ENCODE data around the gene GRB10. TPM values are rescaled to one million over a fixed set of nuclear protein-coding genes. Genes with fewer than 3 reads are reported as not detected.

The GRB10 gene
- total RNA-seq, 2 experiments from 2014 or later, result 5.9 to 8.4 TPM

- POLR2A ChIA-PET, result no interaction called here
- Mint-ChIP-seq H3K36me3 (ENCODE audit: low read depth) (peaks cover 3% of the 10 kb centered on the region), H3K4me3 (no peak overlapping the region)
Observed at GRCh38 chr7:50743893-50744292, 38.8 kb downstream of the GRB10 start.

GRCh38 chr7:50743016-50743415 lies 39.7 kb downstream of the GRB10 start:
- H3K4me1 ChIP-seq (ENCODE audit: insufficient read depth, low read length), result peaks cover 16% of the 10 kb centered on the region
- H3K27me3 Mint-ChIP-seq, result no peaks in the 10 kb centered on the region
- H3K27ac Mint-ChIP-seq, result peak overlapping the region; percentile 4
- intact Hi-C loops (cut with DNase I, micrococcal nuclease), result loop anchor here in 1 of 2 experiments (5.0 kb wide), 1 partner anchor 39 kb away; the partner anchor contains the start of gene GRB10
- ChIA-PET CTCF (no interaction called here), POLR2A (no interaction called here)
- H3K36me3 Mint-ChIP-seq (ENCODE audit: low read depth), result peaks cover 3% of the 10 kb centered on the region
- H3K9me3 Mint-ChIP-seq, result no peaks in the 10 kb centered on the region
- no peak overlapping the region for H3K4me3 ChIP-seq (ENCODE audit: low read length)
- no peaks in the 10 kb centered on the region for H3K27me3 ChIP-seq (ENCODE audit: control insufficient read depth in 1 of 2, insufficient read depth in 2 of 2, low read length in 2 of 2)
- DNase-seq (no peak), ATAC-seq (ENCODE audit: poor library complexity) (no peak)
- H3K4me1 Mint-ChIP-seq (ENCODE audit: low read depth), result peaks cover 23% of the 10 kb centered on the region
- H3K27ac ChIP-seq (ENCODE audit: low read depth in 1 of 2, low read length in 2 of 2), result no peak overlapping the region
- no peaks in the 10 kb centered on the region for H3K36me3 ChIP-seq (ENCODE audit: insufficient read depth, low read length)
- TF ChIP-seq, protein P1, sequence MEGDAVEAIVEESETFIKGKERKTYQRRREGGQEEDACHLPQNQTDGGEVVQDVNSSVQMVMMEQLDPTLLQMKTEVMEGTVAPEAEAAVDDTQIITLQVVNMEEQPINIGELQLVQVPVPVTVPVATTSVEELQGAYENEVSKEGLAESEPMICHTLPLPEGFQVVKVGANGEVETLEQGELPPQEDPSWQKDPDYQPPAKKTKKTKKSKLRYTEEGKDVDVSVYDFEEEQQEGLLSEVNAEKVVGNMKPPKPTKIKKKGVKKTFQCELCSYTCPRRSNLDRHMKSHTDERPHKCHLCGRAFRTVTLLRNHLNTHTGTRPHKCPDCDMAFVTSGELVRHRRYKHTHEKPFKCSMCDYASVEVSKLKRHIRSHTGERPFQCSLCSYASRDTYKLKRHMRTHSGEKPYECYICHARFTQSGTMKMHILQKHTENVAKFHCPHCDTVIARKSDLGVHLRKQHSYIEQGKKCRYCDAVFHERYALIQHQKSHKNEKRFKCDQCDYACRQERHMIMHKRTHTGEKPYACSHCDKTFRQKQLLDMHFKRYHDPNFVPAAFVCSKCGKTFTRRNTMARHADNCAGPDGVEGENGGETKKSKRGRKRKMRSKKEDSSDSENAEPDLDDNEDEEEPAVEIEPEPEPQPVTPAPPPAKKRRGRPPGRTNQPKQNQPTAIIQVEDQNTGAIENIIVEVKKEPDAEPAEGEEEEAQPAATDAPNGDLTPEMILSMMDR (IDR thresholded peaks at IDR 0.05), result no peak
- H3K4me3 Mint-ChIP-seq, result no peak overlapping the region
- H3K9me3 ChIP-seq (ENCODE audit: control insufficient read depth in 1 of 2, insufficient read depth in 1 of 2, low read length in 2 of 2), result no peaks in the 10 kb centered on the region

More at GRCh38 chr7:50743893-50744292, 38.8 kb downstream of the GRB10 start:
- no peaks in the 10 kb centered on the region for H3K36me3 ChIP-seq (ENCODE audit: insufficient read depth, low read length)
- no peaks in the 10 kb centered on the region for H3K27me3 Mint-ChIP-seq
- peaks cover 16% of the 10 kb centered on the region for H3K4me1 ChIP-seq (ENCODE audit: insufficient read depth, low read length)
- H3K27ac Mint-ChIP-seq, result no peak overlapping the region
- no peaks in the 10 kb centered on the region for H3K27me3 ChIP-seq (ENCODE audit: control insufficient read depth in 1 of 2, insufficient read depth in 2 of 2, low read length in 2 of 2)
- H3K4me1 Mint-ChIP-seq (ENCODE audit: low read depth), result peaks cover 23% of the 10 kb centered on the region
- CTCF ChIA-PET, result no interaction called here
- no peak for DNase-seq
- H3K27ac ChIP-seq (ENCODE audit: low read depth in 1 of 2, low read length in 2 of 2), result no peak overlapping the region
- ATAC-seq (ENCODE audit: poor library complexity), result no peak
- H3K4me3 ChIP-seq (ENCODE audit: low read length), result no peak overlapping the region
- no peaks in the 10 kb centered on the region for H3K9me3 ChIP-seq (ENCODE audit: control insufficient read depth in 1 of 2, insufficient read depth in 1 of 2, low read length in 2 of 2)
- no peaks in the 10 kb centered on the region for H3K9me3 Mint-ChIP-seq
- TF ChIP-seq, protein P1 (IDR thresholded peaks at IDR 0.05), result no peak
- intact Hi-C loops (cut with DNase I, micrococcal nuclease), result loop anchor here in 1 of 2 experiments (5.0 kb wide), 1 partner anchor 38 kb away; the partner anchor contains the start of gene GRB10

GRCh38 chr7:50742401-50742800 lies 40.3 kb downstream of the GRB10 start:
- peaks cover 0 to 2% of the 10 kb centered on the region in 2 experiments for H3K9me3 ChIP-seq (ENCODE audit: control insufficient read depth in 1 of 2, insufficient read depth in 1 of 2, low read length in 2 of 2)
- Mint-ChIP-seq H3K4me3 (no peak overlapping the region), H3K27ac (peak overlapping the region; percentile 4), H3K4me1 (ENCODE audit: low read depth) (peaks cover 23% of the 10 kb centered on the region), H3K9me3 (no peaks in the 10 kb centered on the region), H3K36me3 (ENCODE audit: low read depth) (no peaks in the 10 kb centered on the region), H3K27me3 (no peaks in the 10 kb centered on the region)
- H3K4me3 ChIP-seq (ENCODE audit: low read length), result no peak overlapping the region
- CTCF ChIA-PET, result no interaction called here
- H3K27me3 ChIP-seq (ENCODE audit: control insufficient read depth in 1 of 2, insufficient read depth in 2 of 2, low read length in 2 of 2), result no peaks in the 10 kb centered on the region
- intact Hi-C loops (cut with DNase I, micrococcal nuclease), result loop anchor here in 1 of 2 experiments (5.0 kb wide), 1 partner anchor 40 kb away; the partner anchor contains the start of gene GRB10
- peaks cover 16% of the 10 kb centered on the region for H3K4me1 ChIP-seq (ENCODE audit: insufficient read depth, low read length)
- H3K27ac ChIP-seq (ENCODE audit: low read depth in 1 of 2, low read length in 2 of 2), result no peak overlapping the region
- TF ChIP-seq, protein P1 (IDR thresholded peaks at IDR 0.05), result no peak
- ATAC-seq (ENCODE audit: poor library complexity) (no peak), DNase-seq (no peak)
- H3K36me3 ChIP-seq (ENCODE audit: insufficient read depth, low read length), result no peaks in the 10 kb centered on the region
- POLR2A ChIA-PET, result no interaction called here
